ENCODE measurements around the gene TMEM198.

Gene TMEM198

GRCh38 chr2:219524817-219525216 lies 19.0 kb upstream of the TMEM198 start:
- DNase-seq (ENCODE audit: low read depth in 1 of 2, low spot score in 1 of 2), result no peak

GRCh38 chr2:219525533-219526232 lies 18.1 kb upstream of the TMEM198 start:
- no peak for DNase-seq (ENCODE audit: low read depth in 1 of 2, low spot score in 1 of 2)

DNA sequence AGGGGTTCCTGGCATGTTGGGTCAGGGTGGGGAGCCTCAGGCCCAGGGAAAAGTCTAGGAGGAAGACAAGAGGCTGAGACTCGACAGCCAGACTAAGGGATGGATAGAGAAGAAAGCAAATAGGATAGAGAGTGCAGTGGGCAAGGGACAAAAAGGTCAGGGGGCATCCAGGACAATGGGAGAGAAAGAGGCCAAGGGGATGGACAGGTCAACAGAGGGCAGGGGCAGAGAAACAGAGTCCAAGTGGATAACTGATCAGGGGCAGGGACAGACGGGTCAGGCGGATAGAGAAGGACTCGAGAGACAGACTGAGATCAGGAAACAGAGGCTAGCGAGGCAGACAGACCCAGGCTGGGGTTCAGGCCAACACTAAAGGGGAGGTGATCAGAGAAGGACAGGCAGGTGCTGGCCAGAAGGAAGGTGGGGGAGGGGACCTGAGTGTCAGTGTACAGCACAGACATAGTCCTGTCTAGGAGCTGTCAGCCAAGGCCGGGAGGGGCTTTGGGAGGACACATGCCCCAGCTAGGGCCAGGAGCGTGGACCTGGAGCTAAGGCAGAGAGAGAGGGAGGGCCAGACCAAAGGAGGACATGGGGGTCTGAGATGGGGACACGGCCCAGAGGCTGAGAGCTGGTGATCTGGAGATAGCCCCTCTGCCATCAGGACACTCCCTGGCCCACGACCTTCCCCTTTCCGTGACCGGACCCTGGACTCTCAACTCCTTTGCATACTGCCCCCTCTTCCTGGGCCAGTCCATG lies 17.3 kb upstream of the TMEM198 start:
- no peak for DNase-seq (ENCODE audit: low read depth in 1 of 2, low spot score in 1 of 2)

DNA sequence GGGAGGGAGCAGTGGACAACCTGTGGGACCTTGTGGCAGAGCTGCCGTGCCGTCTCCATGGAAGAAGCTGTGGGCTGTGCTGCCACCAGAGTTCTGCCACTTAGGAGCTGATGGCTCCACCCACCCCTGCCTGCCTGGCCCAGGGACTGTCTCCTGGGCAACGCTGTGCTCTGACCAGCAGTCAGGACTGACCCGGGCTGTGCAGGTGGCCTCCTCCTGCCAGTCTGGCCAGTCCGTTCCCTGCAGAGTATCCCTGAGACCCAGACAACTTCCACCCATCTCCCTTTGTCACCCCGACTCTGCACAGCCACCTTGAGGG lies 16.8 kb upstream of the TMEM198 start:
- no peak for DNase-seq (ENCODE audit: low read depth in 1 of 2, low spot score in 1 of 2)

DNA sequence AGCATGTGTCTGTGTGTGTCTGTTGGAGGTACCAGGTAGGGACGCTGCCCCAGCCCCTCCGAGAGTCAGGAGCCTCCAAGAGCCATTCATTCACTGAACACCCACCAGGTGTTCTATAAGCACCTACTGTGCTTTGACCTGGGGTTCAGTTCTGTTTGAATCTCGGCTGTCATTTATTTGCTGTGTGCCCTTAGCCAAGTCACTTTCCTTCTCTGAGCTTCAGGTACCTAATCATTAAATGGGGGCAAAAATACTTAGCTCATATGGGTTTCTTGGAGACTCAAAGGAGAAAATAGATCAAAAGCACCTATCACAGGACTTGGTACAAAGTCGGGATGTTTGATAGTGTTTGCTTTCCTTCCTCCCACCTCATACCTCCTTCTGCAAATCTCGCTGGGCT lies 16.4 kb upstream of the TMEM198 start:
- no peak for DNase-seq (ENCODE audit: low read depth in 1 of 2, low spot score in 1 of 2)

DNA sequence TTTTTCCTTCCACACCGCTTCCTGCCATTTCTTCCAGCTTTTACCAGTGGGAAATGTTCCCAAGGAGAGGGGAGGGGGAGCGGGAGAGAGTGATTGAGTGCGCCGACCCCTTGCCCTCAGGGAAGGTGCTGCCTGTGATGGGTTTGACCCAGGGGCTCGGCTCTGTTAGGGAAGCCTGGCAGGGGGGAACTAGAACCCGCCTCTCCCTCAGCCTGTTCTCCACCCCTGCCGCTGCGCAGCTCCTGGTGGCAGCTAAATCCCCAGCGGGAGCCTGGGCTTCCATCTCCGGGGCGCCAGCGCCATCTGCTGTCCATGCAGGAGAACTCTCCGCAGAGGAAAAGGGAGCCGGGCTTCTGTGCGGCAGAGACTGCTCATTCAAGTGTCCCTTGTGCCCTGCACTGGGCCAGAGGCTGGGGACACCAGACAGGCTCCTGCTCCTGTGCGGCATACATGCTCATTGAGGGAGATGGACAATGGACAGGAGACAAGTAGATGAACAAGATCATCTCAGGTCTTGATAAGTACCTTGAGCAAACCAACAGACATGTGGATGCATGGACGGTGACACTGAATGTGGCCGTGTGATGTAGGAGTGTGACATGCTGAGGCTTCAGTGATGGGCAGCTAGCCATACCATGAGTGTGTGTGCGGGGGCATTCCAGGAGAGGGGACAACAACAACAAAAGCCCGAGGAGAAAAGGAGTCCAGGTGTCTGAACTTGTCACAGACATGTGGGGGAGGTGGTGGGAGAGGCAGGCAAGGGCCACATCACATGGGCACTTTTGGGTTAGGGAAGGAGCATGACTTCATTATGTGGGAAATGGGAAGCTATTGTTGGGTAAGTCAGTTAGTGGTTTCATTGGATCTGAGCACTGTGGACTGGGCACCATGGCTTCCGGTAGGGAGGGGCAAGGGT lies 13.5 kb upstream of the TMEM198 start:
- peak; percentile 75 to 79 for DNase-seq (ENCODE audit: low read depth in 1 of 2, low spot score in 1 of 2)

DNA sequence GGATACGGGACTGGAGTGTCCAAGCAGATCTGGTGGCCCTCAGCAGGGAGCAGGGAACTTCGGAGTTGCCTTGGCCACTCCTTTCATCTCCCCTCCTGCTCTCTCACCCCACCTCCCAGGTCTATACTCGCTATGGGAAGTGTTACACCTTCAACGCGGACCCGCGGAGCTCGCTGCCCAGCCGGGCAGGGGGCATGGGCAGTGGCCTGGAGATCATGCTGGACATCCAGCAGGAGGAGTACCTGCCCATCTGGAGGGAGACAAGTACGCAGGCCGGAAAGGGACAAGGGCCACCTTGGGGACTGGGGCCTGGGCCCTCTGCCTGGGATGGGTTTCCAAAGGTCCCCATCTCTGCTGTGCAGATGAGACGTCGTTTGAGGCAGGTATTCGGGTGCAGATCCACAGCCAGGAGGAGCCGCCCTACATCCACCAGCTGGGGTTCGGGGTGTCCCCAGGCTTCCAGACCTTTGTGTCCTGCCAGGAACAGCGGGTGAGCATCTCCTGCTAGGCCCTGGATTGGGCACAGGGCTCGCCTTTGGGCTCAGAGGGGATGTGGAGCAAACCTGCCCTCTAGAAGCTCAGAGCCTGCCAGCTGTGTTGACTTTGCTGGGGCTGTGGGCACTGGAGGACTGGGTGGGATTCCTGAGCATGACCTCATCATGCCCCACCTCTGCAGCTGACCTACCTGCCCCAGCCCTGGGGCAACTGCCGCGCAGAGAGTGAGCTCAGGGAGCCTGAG lies 12.0 kb upstream of the TMEM198 start:
- DNase-seq (ENCODE audit: low read depth in 1 of 2, low spot score in 1 of 2), result no peak

GRCh38 chr2:219532378-219532649 lies 11.5 kb upstream of the TMEM198 start:
- no peak for DNase-seq (ENCODE audit: low read depth in 1 of 2, low spot score in 1 of 2)

DNA sequence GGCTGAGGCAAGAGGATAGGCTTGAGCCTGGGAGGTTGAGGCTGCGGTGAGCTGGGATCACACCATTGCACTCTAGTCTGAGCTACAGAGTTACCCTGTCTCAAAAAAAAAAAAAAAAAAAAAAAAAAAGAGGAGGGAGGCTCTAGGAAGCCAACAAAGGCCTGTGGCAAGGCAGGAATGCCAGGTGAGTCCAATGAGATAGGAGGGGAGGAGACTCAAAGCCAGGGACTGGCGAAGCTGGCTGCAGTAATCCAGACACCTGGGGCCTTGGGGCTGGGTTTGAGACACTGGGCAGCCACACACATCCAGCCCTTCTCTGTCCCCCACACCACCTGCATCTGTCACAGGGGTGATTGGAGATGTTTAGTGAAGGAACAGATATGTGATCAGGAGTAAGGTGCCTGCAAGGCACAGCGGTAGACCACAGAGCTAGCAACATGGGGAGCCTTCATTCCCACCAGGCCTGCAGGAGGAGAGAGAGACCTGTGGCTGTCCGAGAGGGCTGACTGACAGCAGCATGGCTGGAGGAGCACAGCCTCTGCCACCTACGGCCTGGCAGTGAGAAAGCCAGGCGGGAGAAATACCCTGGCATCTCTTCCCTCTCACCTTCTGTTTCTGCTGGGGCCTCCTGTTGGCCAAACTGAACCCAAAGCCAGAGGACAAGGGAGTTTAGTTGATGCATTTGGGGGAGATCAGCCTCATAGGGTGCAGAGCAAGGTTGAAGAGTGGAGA lies 9.7 kb upstream of the TMEM198 start:
- DNase-seq (ENCODE audit: low read depth in 1 of 2, low spot score in 1 of 2), result no peak

- no peak for DNase-seq (ENCODE audit: low read depth in 1 of 2, low spot score in 1 of 2)
These were observed 7.4 kb upstream of the TMEM198 start for GRCh38 chr2:219536425-219536824.

DNA sequence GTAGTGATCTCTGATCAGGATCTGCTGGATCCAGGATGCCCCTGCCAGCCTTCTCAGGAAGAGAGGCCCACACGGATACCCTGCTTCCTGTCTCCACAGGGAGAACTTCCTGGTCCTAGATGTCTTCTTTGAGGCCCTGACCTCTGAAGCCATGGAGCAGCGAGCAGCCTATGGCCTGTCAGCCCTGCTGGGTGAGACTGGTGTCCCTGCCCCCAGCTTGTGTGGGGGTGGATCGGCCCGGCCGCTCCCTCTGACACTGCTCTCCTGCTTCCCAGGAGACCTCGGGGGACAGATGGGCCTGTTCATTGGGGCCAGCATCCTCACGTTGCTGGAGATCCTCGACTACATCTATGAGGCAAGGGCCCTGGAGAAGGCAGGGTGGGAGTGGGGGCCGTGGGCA lies 6.9 kb upstream of the TMEM198 start:
- no peak for DNase-seq (ENCODE audit: low read depth in 1 of 2, low spot score in 1 of 2)

- no peak for DNase-seq (ENCODE audit: low read depth in 1 of 2, low spot score in 1 of 2)
These were observed 6.0 kb upstream of the TMEM198 start for GRCh38 chr2:219537657-219538488.

- no peak for DNase-seq (ENCODE audit: low read depth in 1 of 2, low spot score in 1 of 2)
These were observed 5.3 kb upstream of the TMEM198 start for GRCh38 chr2:219538504-219538951.

DNA sequence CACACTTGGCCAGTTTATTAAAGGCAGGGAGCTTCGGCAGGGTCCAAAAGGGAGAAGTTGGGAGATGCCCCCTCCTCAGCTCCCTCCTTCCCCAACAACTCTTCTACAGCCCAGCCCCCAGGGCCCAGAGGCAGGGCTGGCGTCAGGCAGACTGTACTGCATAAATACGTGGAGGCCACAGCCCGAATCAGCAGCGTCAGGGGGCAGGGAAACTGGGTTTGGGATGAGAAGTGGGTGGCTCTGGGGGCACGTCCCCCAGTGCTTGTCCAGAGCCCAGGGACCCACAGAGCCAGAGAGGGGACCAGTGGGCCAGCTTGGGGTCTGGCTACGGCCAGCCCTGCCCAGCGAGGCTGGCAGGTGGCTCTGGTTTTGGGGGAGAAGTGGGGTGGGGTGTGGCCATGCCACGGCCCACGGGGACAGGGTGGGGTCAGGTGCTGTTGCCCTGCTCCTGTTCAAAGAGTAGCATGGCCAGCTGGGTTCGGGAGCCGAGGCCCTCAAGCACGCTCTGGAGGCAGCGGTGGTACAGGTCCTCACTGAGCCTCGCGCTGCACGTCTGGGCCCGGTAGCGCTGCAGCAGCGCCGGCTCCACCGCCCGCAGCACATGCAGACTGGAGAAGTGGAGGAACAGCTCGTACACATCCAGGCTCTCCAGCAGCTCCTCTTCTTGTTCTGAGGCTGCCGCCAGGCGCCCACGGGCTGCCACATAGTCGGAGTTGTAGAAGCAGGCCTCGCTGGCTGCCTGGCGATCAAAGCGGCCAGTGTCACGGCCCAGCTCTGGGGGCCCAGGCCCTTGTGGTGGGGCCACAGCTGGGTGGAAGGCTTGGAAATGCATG lies 4.7 kb upstream of the TMEM198 start:
- no peak for DNase-seq (ENCODE audit: low read depth in 1 of 2, low spot score in 1 of 2)

GRCh38 chr2:219539926-219540678 lies 3.7 kb upstream of the TMEM198 start:
- DNase-seq (ENCODE audit: low read depth in 1 of 2, low spot score in 1 of 2), result no peak

- DNase-seq (ENCODE audit: low read depth in 1 of 2, low spot score in 1 of 2), result no peak
These were observed 2.9 kb upstream of the TMEM198 start for GRCh38 chr2:219540784-219541504.

GRCh38 chr2:219541611-219542180 lies 2.1 kb upstream of the TMEM198 start:
- peak; percentile 76 for DNase-seq (ENCODE audit: low read depth in 1 of 2, low spot score in 1 of 2)

All from activated T-helper 1 cell treated with anti-CD3 and anti-CD28 coated beads, Interleukin-2, amount 50 U/mL, for 16 hours (primary cell).